HT1080 (cell line): Measurements from ENCODE around the gene CDKN2C. TPM values are rescaled to one million over a fixed set of nuclear protein-coding genes. Genes with fewer than 3 reads are reported as not detected.
"Not testable (repeated sequence)": the region's sequence is repeated elsewhere in the genome, so short reads cannot be mapped to it uniquely, and the experiment has no call there.

ENCODE experiments used
- DNase-seq: peaks from one replicate; pipeline ENCODE4 v3.0.0-alpha.2; 2015; ENCODE audit warnings: low read depth
- polyA plus RNA-seq, 2 experiments: library from polyadenylated mRNA; depleted of rRNA; stranded (reverse); fragments of >200 nt; gene quantifications; 2 replicates each; pipeline ENCODE4 v1.2.3, GENCODE V29; 2015
- total RNA-seq: library from RNA; depleted of rRNA; stranded (reverse); fragments of >200 nt; shearing (Covaris generic); gene quantifications from 2 replicates; pipeline ENCODE4 v1.2.3, GENCODE V29; 2014; rRNA removed

Gene CDKN2C
- total RNA-seq = 42.9 and 50.4 TPM in 2 replicates
- polyA plus RNA-seq (2015; cell fraction: cytosol; rRNA removed) = 30.2 and 33.6 TPM in 2 replicates
- polyA plus RNA-seq (2015; cell fraction: nucleus; rRNA removed) = 19.9 and 20.3 TPM in 2 replicates

DNA sequence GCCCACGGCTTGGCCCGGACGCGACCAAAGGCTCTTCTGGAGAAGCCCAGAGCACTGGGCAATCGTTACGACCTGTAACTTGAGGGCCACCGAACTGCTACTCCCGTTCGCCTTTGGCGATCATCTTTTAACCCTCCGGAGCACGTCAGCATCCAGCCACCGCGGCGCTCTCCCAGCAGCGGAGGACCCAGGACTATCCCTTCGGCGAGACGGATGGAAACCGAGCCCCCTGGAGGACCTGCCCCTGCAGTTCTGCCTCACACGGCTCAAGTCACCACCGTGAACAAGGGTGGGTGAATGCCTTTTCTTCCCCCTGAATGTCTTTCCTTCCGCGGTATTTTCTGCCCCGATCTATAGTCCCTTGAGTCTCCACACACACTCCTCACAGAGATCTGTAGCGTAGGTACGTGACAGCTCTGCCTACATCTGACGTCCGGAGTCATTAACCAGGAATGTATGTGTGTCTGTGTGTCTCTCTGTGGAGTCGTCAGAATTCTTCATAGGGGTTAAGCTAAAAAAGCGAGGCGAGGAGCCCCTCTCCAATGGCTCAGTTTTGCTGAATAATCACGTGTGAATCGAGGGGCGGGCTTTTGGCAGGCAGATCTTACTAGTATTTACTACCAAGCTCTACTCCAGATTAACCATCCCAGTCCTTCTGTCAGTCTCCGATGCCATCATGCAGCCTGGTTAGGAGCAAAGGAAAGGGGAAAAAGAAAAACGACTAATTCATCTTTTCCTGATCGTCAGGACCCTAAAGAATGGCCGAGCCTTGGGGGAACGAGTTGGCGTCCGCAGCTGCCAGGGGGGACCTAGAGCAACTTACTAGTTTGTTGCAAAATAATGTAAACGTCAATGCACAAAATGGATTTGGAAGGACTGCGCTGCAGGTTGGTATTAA, at the start of gene CDKN2C:
TSS of gene CDKN2C (plus strand) at position 635 of the 898 bp plus-strand sequence. CDS start at position 759, 124 bp downstream.
- peak; percentile 94 for DNase-seq

- no peak for DNase-seq
Measured at GRCh38 chr1:50920409-50920808, 49.6 kb upstream of the CDKN2C start.

- DNase-seq = no peak
Measured at GRCh38 chr1:50921029-50921428, 49.0 kb upstream of the CDKN2C start.

GRCh38 chr1:50923564-50923963, 46.5 kb upstream of the CDKN2C start:
- no peak for DNase-seq

DNA sequence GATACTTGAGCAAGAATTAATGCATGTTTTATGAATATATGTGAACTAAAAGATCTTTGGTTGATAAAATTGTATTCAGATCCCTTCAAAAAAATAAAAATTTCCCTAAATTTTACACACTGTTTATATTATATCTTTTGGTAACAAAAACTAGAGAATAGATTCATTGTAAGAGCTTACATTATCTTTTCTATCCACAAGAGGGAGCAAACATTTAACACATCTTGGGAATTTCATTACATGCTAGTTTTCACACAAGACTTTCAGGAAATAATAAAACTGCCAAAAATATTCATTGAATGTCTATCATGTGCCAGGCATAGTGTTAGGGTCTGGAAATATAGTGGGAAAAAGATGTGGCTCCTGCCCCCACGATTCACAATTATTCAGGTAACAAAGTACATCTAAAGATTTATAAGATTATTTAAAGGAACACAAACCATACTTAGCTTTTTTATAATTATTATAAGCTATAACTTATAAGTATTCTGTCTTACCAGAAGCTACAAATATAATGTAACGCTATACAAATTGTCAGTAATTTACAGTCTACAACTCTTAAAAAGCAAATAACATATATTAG, 40.6 kb upstream of the CDKN2C start:
- DNase-seq = peak; percentile 11

DNA sequence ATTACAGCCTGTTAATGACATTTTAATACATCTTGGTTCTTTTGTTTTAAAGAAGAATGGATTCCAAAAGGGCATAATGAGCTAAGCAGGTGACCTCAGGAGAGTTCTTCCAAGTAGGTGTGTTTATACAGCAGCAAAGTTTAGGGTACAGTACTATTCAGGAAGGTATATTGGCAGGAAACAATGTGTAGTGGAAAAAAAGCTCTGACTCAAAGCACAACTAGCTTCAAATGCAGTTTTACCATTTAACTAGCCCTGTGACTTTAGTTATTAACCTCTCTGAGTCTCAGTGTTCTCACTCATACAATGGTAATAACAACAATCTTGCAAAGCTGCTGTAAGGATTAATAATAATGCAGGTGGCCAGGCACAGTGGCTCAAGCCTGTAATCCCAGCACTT, 39.9 kb upstream of the CDKN2C start:
- DNase-seq = no peak

DNA sequence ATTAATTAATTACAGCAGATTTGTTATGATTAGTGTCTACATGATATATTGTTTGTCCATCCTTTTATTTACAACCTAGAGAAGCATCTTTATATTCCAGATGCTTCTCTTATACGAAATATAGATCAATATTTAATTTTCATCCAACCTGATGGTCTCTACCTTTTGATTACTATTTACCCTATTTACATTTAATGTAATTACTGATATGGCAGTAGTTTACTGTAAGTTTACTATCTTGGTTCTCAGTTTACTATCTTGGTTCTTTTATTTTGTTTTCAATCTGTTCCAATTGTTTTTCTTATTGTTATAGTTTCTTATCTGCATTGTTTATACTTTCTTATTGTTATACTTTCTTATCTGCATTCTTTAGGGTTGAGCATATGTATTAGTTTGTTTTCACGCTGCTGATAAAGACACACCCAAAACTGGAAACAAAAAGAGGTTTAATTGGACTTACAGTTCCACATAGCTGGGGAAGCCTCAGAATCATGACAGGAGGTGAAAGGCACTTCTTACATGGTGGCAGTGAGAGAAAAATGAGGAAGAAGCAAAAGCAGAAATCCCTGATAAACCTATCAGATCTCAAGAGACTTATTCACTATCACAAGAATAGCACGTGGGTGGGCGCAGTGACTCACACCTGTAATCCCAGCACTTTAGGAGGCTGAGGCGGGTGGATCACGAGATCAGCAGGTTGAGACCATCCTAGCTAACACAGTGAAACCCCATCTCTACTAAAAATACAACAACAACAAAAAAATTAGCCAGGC, 38.9 kb upstream of the CDKN2C start:
- DNase-seq = no peak

DNA sequence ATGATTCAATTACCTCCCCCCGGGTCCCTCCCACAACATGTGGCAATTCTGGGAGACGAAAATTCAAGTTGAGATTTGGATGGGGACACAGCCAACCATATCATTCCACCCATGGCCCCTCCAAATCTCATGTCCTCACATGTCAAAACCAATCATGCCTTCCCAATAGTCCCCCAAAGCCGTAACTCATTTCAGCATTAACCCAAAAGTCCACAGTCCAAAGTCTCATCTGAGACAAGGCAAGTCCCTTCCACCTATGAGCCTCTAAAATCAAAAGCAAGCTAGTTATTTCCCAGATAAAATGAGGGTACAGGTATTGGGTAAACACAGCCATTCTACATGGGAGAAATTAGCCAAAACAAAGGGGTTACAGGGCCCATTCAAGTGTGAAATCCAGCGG, 38.0 kb upstream of the CDKN2C start:
- DNase-seq = not testable (repeated sequence)

GRCh38 chr1:50933770-50934169, 36.3 kb upstream of the CDKN2C start:
- not testable (repeated sequence) for DNase-seq

DNA sequence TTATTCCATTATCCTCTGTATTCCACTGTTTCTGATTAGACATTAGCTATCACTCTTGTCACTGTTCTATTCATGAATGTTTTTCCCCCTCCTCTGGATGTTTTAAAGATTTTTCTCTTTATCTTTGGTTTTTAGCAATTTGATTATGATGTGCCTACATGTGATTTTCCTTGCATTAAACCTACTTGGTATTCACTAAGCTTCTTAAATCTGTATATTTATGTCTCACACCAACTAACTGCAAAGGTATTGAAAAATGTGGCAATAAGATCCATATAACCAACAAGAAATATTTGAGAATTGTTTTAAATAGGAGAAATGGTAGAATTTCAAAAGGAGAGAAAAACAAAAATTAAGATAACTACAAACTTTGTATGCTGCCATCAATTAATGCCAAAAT, 35.2 kb upstream of the CDKN2C start:
- no peak for DNase-seq

- DNase-seq = peak; percentile 16
Measured at GRCh38 chr1:50935276-50935675, 34.8 kb upstream of the CDKN2C start.

DNA sequence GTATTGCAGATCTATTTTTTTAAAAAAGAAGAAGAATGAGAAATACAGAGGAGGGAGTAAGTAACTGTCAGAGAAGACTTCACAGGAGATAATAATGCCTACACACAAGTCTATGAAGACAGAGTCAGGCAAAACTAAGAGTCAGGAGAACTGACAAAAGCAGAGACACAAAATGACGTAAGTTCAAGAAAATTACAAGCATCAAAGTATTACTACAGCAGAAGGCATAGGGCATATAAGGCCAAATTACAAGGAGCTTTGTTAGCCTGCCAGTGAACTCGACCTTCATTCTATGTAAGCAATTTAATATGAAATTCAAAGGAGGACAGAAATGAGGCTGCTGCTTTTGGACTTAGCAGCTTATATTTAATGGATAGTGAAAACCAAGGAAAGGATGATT, 33.7 kb upstream of the CDKN2C start:
- DNase-seq = no peak

DNA sequence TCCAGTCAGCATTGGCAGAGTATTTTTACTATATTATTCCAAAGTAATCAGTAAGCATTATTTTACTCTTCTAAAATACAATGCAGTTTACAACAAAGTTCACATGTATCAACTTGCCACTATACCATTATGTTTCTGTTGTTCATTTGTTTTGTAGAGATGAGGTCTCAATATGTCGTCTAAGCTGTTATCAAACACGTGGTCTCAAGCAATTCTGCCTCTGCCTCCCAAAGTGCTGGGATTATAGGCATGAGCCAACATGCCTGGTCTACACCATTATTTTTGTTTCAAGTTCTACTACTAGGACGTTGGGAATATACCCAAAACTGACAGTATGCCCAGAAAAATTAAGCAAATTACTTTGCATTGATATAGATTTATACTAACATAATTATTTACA, 29.8 kb upstream of the CDKN2C start:
- DNase-seq = no peak

GRCh38 chr1:50942334-50942733, 27.7 kb upstream of the CDKN2C start:
- no peak for DNase-seq

- no peak for DNase-seq
Measured at GRCh38 chr1:50949286-50949982, 20.6 kb upstream of the CDKN2C start.

GRCh38 chr1:50950396-50950795, 19.6 kb upstream of the CDKN2C start:
- no peak for DNase-seq

DNA sequence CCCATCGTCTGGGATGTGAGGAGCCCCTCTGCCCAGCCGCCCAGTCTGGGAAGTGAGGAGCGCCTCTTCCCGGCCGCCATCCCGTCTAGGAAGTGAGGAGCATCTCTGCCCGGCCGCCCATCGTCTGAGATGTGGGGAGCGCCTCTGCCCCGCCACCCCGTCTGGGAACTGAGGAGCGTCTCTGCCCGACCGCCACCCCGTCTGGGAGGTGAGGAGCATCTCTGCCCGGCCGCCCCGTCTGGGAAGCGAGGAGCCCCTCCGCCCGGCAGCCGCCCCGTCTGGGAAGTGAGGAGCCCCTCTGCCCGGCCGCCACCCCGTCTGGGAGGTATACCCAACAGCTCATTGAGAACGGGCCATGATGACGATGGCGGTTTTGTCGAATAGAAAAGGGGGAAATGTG, 17.5 kb upstream of the CDKN2C start:
- DNase-seq = not testable (repeated sequence)

- peak; percentile 57 for DNase-seq
Measured at GRCh38 chr1:50955116-50955515, 14.9 kb upstream of the CDKN2C start.

DNA sequence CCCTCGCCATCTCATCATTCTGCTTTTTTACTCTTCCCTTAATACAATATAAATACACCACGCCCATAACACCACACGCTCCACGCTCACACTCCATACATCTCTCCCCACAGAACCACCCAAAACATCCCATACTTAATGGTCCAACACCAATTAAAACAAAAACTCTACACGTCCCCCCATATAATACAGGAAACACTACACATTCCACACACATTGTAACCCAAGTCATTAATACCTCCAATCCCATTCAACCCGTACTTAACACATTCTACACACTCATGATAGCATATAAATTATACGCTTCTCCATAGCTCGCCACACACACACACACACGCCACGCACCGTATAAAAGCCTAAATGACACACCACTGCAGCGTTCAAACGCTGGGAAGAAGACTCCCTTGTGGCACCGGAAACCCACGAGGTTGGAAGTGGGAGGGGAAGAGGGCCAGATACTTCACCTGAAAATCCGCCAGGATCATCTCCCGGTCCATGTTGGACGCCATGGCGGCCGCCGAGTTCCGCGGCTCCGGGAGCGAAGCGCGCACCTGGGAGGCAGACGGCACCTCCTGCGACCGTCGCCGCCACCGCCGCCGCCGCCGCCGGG, 10.6 kb upstream of the CDKN2C start:
- DNase-seq = peak; percentile 37
